Measurements from ENCODE around the gene METTL27. TPM values are rescaled to one million over a fixed set of nuclear protein-coding genes. Genes with fewer than 3 reads are reported as not detected.

The METTL27 gene
- total RNA-seq, 1 donor from 2014 or later: 4.0 TPM

GRCh38 chr7:73880755-73881328 is 38.5 kb upstream of the METTL27 start:
- H3K4me1 ChIP-seq: peaks cover 41% of the 10 kb centered on the region
- no peaks in the 10 kb centered on the region for H3K36me3 ChIP-seq
- DNase-seq (no peak), ATAC-seq (peak in 1 of 2 donors; percentile 11)
- no peaks in the 10 kb centered on the region for H3K9me3 ChIP-seq
- intact Hi-C loops (cut with DNase I): no loop called here
- peak overlapping the region; percentile 77 for H3K27ac ChIP-seq
- H3K4me3 ChIP-seq: no peak overlapping the region
- TF ChIP-seq, protein P1, sequence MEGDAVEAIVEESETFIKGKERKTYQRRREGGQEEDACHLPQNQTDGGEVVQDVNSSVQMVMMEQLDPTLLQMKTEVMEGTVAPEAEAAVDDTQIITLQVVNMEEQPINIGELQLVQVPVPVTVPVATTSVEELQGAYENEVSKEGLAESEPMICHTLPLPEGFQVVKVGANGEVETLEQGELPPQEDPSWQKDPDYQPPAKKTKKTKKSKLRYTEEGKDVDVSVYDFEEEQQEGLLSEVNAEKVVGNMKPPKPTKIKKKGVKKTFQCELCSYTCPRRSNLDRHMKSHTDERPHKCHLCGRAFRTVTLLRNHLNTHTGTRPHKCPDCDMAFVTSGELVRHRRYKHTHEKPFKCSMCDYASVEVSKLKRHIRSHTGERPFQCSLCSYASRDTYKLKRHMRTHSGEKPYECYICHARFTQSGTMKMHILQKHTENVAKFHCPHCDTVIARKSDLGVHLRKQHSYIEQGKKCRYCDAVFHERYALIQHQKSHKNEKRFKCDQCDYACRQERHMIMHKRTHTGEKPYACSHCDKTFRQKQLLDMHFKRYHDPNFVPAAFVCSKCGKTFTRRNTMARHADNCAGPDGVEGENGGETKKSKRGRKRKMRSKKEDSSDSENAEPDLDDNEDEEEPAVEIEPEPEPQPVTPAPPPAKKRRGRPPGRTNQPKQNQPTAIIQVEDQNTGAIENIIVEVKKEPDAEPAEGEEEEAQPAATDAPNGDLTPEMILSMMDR (IDR thresholded peaks at IDR 0.05): no peak
- no peaks in the 10 kb centered on the region for H3K27me3 ChIP-seq (ENCODE audit: low read depth)

GRCh38 chr7:73879977-73880681 is 37.8 kb upstream of the METTL27 start:
- intact Hi-C loops (cut with DNase I): no loop called here
- Histone ChIP-seq H3K27me3 (ENCODE audit: low read depth) (no peaks in the 10 kb centered on the region), H3K4me3 (no peak overlapping the region), H3K27ac (peak overlapping the region; percentile 77), H3K4me1 (peaks cover 39% of the 10 kb centered on the region), H3K36me3 (no peaks in the 10 kb centered on the region), H3K9me3 (no peaks in the 10 kb centered on the region)
- DNase-seq: no peak
- peak; percentile 64 to 72 for ATAC-seq
- TF ChIP-seq, protein P1 (IDR thresholded peaks at IDR 0.05): no peak

GRCh38 chr7:73876973-73877372 is 34.7 kb upstream of the METTL27 start:
- intact Hi-C loops (cut with DNase I): no loop called here
- Histone ChIP-seq H3K27ac (no peak overlapping the region), H3K9me3 (no peaks in the 10 kb centered on the region), H3K4me1 (peaks cover 37% of the 10 kb centered on the region), H3K27me3 (ENCODE audit: low read depth) (no peaks in the 10 kb centered on the region), H3K36me3 (no peaks in the 10 kb centered on the region), H3K4me3 (no peak overlapping the region)
- TF ChIP-seq, protein P1 (IDR thresholded peaks at IDR 0.05): no peak
- ATAC-seq (no peak), DNase-seq (no peak)

GRCh38 chr7:73876361-73876760 is 34.0 kb upstream of the METTL27 start:
- no peaks in the 10 kb centered on the region for H3K9me3 ChIP-seq
- no peak overlapping the region for H3K4me3 ChIP-seq
- no peaks in the 10 kb centered on the region for H3K27me3 ChIP-seq (ENCODE audit: low read depth)
- H3K36me3 ChIP-seq: no peaks in the 10 kb centered on the region
- no peak for DNase-seq
- TF ChIP-seq, protein P1 (IDR thresholded peaks at IDR 0.05): no peak
- intact Hi-C loops (cut with DNase I): no loop called here
- no peak overlapping the region for H3K27ac ChIP-seq
- H3K4me1 ChIP-seq: peaks cover 37% of the 10 kb centered on the region
- ATAC-seq: no peak

DNA sequence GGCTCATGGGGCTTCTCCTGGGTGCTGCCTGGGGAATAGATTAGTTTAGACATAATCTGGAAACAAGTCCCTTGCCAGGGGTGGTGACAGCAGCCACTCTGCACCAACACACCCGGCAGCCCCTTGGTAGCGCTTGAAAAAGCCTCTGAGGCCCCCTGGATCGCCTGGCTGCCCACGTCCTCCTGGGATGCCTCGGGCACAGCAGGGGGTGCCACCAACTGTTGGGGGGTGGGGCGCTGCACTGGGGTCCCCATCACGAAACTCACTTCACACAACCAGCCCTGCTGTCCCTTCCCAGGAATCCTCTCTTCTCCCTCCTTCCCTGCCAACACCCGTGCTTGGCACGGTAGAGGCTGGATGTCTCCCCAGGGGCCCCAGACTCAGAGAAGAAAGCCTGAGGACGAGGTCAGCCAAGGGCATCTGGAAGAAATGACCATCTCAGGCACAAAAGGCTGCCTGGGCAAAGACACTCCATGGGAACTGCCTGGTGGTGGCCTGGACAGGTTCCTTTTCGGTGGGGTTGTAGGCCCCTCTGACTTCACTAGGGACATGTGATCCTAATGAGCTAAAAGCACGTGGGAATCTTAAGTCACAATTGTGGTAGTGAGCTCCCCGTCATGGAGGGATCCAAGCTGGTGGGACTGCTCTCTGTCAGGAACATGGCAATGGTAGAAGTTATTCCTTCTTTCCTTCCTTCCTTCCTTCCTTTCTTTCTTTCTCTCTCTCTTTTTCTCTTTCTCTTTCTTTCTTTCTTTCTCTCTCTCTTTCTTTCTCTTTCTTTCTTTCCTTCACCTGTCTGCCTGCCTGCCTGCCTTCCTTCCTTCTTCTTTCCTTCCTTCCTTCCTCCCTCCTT is 30.0 kb upstream of the METTL27 start:
- peaks cover 36% of the 10 kb centered on the region for H3K4me1 ChIP-seq
- TF ChIP-seq, protein P1 (IDR thresholded peaks at IDR 0.05): no peak
- H3K36me3 ChIP-seq: no peaks in the 10 kb centered on the region
- intact Hi-C loops (cut with DNase I): no loop called here
- ATAC-seq (no peak), DNase-seq (no peak)
- peak overlapping the region; percentile 24 for H3K27ac ChIP-seq
- no peaks in the 10 kb centered on the region for H3K27me3 ChIP-seq (ENCODE audit: low read depth)
- H3K4me3 ChIP-seq: no peak overlapping the region
- no peaks in the 10 kb centered on the region for H3K9me3 ChIP-seq

Data from lower lobe of right lung (tissue), 2 donors.